HG03378 (cell line): ENCODE results near the gene GCSAM.
A peak's percentile ranks its signal among the peaks of the same experiment; 100 is the strongest.

Experiments used
- ATAC-seq: cut with Tn5 transposase; IDR thresholded peaks from one replicate; pipeline ENCODE4 v1.9.1; 2021; ENCODE audit warnings: mild to moderate bottlenecking, moderate library complexity; ENCODE audit not compliant: unreplicated experiment

The GCSAM gene, protein sequence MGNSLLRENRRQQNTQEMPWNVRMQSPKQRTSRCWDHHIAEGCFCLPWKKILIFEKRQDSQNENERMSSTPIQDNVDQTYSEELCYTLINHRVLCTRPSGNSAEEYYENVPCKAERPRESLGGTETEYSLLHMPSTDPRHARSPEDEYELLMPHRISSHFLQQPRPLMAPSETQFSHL

DNA sequence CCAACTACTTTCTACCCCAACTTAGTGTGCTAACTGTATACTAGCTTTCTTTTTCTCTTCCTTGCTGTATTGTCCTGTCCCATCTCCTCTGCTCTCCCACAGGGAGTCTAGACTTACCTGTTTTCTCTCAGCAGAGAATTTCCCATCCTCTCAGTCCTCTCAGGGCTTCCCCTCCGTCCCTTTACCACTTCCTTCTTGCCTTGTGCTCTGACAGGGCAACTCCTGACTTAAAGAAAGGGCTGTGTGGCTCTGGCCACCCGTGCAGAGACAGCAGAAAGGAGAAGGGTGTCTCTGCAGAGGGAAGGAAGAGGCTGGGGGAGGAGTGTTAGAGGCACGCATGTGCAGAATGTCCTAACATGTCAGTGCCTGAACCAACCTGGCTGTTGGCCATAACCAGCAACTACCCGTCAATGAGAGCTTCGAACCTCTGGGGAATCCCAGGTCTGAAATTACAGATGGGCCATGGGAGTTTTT, at the start of gene GCSAM:
Gene GCSAM (minus strand): TSS at position 274 of the 474 bp plus-strand sequence. CDS start 128 bp downstream, at position 146.
- ATAC-seq: peak; percentile 72

DNA sequence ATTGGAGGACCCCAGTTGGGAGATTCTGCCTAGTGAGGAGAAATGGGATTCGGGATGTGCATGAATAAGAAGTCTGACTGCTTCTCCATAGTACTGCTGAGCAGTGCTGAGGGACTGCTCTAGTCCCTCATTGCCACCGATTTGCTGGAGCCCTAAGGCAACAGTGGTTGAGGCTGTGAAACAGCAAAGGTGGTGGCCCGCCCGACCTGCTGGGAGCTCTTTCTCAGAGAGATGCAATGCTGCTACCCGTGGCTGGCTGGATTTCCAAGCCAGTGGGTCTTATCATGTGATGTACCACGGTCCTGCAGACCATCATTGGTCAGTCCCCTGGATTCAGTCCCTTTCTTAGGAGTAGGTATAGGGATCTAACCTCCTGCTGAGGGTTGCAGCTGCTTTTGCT, 42.6 kb upstream of the GCSAM start:
- ATAC-seq: no peak

DNA sequence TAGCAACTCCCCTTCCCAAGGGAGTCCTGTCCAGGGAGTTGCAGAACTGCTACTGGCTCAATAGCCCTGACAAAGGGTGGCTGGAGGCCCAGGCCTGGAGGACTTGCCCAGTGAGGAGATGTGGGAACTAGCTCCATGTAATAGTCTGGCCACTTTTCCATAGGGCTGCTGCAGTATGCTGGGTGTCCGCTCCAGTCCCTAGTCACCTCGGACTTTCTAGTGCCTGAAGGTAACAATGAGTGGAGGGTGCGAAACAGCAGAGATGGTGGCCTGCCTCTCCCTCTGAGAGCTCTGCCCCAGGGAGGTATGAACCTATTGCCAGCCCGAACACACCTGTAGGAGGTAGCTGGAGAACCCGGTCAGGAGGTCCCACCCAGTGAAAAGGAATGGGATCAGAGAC, 42.0 kb upstream of the GCSAM start:
- no peak for ATAC-seq

DNA sequence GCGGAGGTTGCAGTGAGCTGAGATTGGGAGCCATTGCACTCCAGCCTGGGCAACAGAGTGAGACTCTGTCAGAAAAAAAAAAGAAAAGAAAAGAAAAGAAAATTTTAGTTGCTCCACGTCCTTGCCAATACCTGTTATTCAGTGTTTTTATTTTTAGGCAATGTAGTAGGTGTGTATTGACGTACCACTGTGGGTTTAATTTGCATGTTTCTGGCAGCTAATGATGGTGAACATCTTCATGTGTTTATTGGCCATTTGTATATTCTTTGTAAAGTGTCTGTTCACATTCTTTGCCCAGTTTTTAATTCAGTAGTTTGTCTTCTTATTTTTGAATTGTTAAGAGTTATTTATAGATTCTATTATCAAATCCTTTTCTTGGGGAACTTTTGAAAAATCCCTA, 38.1 kb upstream of the GCSAM start:
- no peak for ATAC-seq

DNA sequence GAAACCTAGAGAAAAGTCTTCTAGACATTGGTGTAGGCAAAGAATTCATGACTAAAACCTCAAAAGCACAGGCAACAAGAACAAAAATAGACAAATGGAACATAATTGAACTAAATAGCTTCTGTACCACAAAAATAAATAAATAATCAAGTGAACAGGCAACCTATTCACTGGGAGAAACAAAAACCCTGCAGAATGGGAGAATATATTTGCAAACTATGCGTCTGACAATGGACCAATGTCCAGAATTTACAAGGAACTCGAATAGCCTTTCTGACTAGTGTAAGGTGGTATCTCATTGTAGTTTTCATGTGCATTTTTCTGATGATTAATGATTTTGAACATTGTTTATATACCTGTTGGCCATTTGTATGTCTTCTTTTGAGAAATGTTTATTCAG, 37.0 kb upstream of the GCSAM start:
- ATAC-seq: no peak

DNA sequence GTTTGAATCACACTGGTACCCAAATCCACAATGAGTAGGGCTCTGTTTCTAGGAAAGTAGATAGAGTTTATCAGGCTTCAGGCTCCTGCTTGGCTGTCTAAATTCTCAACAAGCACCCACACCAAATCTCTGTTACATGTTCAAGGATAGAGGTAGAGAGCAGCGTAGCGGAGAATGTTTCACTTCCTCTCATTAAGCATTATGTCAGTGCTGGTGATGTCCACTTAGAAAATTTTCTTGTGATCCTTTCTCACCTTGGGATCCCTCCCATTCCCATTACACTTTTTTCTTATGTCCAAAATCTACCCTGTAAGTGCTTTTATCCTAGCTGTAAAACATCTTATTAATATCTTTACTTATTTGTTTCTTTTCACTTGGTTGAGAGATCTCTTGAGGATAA, 34.7 kb upstream of the GCSAM start:
- ATAC-seq: peak; percentile 90

DNA sequence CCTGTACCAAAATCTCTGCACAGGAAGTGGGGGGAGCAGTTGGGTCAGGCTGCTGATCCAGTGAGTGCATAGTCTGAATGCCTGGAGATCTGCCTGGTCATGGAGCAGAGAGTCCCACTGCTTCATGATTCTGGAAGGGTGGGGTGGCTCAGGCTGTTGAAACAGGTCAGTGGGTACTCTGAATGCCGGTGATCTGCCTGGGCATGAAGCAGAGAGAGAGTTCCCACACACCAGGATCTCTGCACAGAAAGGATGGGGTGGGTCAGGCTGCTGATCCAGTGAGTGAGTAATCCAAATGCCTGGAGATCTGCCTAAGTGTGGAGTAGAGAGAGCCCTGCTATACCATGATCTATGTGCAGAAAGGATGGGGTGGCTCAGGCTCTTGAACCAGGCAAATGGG, 16.1 kb upstream of the GCSAM start:
- ATAC-seq: no peak

DNA sequence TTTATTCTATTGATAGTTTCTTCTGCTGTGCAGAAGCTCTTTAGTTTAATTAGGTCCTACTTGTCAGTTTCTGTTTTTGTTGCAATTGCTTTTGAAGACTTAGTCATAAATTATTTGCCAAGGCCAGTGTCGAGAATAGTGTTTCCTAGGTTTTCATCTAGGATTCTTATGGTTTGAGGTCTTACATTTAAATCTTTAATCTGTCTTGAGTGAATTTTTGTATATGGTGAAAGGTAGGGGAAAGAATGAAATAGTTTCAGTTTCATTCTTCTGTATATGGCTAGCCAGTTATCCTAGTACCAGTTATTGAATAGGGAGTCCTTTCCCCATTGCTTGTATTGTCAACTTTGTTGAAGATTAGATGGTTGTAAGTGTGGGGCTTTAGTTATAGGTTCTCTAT, 10.6 kb upstream of the GCSAM start:
- no peak for ATAC-seq

DNA sequence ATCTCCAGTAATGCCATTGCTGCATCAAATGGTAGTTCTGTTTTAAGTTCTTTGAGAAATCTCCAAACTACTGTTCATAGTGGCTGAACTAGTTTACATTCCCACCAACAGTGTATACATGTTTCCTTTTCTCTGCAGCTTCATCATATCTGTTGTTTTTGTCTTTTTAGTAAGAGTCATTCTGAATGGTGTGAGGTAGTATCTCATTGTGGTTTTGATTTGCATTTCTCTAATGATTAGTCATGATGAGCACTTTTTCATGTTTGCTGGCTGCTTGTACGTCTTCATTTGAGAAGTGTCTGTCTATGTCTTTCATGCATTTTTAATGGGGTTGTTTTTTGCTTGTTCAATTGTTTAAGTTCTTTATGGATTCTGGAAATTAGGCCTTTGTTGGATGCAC, 10.2 kb upstream of the GCSAM start:
- ATAC-seq: peak; percentile 71

DNA sequence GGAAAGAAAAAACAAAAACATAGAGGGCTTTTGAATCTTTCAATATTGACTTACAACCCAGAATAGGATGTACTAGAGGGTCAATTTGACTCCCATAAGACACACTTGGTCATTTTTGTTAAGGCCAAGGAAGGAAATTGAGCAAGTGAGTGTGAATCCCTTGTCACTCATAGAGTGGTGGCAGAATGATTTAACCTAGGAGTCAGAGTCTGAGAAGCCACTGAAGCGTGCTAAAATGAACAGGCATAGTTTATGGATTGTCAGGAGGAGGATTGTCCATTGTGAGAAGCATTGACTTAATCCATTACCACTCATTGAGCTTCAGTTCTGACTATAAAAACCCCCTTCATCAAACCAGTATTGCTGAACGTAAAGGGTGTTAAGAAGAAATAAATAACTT, 8.2 kb upstream of the GCSAM start:
- no peak for ATAC-seq

DNA sequence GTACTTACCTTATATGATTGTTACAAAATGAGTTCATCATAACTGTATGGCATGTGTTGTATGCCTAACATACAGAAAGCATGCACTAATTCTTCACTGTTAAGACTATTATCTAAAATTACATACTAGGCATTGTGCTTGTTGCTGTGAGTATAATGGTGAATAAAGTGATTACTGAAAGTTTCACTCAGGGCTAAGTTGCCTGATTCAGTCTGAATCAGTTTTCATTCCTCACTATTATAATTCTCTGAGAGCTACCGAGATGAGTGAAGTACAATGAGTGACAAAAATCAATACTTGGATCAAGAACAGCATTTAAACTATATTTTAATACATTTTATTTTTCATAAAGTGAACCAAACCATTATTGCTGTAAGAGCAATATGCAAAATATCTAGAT, 7.5 kb upstream of the GCSAM start:
- ATAC-seq: no peak

DNA sequence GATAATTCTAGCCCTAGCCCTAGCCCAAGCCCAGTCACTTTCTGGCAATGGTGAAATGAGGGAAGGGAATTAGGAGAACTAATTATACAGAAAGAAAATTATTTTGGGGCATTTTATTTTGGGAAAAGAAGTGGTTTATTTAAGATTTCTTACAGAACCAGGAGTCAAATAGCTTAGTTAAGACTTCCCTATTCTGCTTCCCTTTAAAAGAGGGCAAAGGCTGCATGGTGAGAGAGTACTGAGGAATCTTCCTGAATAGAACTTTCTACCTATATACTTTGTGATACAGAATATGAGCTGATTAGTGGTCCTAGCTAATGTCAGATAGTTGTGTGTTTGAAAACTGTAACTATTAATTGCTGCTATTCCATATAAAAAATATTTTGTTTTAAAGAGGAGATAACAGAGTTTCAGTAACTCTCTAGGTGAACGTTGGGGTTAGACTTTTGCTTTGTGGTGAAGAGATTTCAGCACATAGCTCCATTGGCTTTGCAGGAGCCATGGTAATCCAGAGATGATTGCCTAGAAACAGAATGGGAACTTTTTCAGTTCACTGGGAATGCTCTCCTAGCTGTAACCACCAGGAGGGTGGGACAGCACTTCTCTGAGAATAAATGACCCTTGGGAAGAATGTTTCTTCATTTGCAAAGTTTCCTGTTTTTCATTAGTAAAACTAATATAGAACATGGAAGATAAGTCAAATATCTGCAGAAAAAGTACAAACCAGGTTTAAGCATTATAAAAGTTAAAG, 5.3 kb upstream of the GCSAM start:
- ATAC-seq: no peak

DNA sequence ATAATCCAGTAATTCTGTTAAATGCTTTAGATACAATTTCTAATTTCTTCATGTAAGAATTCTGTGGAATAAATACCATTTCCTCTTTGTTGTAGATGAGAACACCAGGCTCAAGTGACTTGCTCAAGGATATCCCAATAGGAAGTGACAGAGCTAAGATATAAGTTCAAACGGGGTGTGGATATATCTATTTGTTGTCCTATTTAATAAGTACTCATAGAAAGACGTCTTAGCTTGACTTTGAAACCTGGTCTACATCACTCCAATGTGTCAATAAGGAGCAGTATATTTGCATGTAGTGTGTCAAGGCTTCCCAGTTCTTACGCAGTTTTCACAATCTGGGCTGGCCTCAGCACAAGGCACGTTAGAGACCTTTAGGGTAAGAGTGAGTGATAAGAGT, 4.7 kb upstream of the GCSAM start:
- ATAC-seq: no peak

DNA sequence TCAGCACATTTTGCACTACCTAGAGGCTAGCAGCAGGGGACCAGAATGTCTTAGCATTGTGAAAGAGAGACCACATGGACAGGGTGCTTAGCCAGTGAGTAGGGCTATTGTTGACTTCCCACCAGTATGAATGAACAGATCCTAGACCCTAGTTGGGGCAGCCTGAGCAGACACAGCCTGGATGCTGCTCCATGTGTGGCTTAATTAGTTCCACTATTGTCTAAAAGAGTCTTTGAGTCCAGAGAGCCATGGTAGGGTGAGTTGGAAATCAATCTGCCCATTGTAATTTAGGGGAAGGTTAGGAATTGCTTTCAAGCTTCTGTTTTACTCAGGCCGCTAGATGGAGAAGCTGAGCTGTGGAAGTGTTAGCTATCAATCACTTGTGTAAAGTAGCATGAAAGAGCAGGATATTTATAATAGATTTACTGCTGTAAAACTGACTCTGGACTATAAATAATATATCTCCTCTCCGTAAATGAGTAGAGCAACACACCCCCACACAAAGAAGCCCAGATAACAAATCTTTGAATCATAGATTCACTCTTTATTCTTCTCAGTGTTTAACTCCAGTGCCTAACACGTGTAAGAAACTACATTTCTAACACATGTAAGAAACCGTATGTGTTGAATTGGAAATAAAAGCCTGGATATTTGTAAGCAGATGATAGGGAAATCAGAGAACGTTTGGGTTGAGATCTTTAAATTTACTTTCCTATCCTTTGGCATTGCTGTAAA, 4.1 kb upstream of the GCSAM start:
- ATAC-seq: no peak

DNA sequence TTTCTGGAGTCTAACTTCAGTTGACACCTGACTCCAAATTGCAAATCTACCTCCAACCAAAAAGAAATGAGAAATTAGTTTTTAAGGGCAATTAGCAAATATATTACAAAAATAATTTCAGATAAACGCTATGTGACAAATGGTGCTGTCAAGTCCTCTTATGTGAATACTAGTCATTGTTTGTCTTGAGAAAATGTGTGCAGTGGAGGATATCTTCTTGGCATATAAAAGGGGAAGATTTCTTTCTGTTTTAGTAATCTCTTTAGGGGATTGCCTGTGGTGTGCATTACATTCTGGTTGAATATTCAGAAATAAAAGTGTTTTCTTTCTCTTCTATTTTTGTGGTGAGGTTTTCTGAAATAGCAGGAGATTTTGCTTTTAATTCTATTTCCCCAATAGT, 3.0 kb upstream of the GCSAM start:
- ATAC-seq: no peak

DNA sequence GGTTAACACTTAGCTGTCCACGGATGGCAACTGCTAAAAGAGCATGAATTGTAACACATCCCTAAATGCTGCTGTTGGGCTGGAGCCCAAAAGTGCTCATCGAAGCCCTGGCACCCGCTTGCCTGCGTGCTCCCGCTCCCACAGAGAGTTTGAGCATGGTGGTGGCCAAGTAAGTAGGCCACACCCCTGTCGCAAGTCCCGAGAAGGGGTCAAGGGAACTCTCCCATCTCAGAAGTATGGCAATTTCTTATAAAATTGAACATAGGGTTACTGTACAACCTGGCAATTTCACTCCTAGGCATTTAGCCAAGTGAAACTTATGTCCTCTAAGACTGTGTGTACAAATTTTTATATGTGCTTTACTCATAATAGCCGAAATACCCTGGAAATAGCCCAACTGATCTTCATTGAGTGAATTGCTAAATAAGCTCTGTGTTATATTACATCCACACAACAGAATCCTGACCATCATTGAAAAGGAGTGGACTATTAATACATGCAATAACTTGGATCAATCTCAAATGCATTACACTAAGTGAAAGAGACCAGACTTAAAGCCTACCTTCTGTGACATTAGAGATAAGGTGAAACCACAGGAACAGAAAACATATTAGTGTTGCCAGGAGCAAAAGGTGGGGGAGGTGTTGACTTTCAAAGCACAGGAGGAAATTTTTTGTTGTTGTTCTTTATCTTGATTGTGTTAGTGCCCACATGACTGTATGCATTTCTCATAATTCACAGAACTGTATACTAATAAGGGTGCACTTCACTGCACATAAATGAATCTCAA, 1.5 kb upstream of the GCSAM start:
- no peak for ATAC-seq

DNA sequence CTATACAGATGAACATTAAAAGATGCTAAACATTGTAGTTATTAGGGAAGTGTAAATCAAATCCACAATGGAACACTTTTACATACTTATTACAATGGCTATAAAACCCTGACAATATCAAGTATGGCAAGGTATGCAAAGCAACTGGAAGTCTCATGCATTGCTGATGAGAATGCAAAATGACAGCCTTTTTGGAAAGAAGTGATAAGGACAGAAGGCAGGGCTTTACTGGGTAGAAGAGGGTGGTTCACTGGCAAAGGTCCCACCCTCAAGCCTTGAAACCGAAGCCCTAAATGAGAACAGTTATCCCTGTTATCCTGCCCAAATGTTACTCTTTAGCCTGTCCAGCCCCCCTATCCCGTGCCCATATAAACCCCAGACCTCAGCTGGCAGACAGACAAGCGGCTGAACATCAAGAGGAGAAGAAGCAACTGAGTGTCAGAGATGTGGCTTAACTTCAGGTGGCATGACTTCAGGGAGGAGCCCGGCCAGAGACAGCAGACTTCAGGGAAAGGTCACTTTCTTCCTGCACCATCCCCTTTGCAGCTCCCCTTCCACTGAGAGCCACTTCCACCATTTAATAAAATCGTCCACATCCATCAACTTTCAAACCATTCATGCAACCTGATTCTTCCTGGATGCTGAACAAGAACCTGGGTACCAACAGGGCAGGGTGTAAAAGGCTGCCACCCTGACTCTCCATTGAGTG, 732 bp upstream of the GCSAM start:
- ATAC-seq: no peak

DNA sequence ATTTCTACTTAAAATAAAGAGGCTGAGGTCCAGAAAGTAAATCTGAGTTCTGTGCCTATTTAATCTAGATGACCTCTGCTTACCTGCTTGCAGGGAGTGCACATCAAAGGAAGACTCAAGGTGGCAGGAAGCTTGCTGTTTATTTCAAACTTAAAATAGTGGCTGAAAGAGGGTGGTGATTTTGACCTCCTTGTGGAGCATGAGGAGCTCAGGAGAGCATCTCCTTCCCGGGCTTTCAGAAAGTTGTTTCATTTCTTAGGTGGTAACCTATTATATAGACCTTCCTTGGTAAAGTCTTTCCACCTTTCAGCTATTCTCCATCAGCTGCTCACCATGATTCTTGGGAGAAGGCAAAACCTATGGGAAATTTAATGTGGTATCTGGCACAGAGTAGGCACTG, 494 bp downstream of the GCSAM start:
- ATAC-seq: no peak

DNA sequence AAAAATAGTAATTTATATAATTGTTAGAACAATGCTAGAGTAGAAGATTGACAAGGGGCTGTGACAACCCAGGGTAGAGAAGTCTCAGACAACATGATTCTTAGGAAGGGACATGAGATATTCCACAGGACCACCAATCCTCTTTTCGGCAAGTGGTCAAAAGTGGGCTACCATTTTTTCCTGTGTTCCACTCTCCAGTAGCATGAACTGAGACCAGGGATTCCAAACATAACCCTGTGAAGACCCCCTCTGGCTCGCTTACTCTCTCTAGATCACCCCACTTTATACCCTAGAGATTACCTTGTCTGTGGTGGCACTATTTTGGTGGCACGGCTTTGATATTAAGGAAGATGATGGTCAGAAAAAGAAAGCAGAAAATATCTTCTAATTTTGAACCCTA, 960 bp downstream of the GCSAM start:
- ATAC-seq: no peak

DNA sequence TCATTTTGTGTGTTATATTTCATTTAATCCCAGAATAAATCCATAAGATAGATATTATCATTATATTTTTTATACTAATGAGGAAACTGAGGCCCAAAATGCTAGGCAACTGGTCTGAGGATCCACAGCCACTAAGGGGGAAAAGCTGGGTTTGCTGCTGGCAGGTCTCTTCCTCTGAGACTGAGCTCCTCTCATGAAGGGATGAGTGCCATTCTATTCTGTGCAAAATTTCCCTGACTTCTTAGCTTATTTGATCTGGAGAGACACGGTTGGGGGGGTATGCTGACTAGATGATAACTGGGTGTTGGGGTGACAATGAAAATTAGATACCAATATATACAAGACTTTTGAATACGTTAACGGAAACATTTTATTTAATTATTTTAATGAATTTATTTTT, 1.9 kb downstream of the GCSAM start:
- no peak for ATAC-seq

DNA sequence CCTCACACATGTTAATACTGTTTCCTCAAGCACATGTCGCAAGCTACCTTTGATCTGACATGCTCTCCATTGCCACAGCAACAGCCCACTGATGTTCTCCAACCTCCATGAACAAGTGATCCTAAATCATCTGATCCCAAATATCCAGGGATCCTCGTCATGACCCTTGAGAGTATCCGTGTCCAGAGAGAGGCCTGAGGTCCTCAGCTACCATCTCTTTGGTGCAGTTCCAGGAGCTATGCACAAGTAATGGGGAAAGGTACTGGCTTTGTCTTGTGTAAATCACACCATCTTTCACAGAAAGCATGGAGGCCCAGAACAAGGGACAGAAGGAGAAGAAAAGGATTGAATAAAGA, 2.4 kb downstream of the GCSAM start:
- no peak for ATAC-seq
